CD14-positive monocyte (primary cell): ENCODE measurements around the gene HAUS7. TPM values are rescaled to one million over a fixed set of nuclear protein-coding genes. Genes with fewer than 3 reads are reported as not detected.

Source experiments
- DNase-seq, 3 donors: peaks; one replicate each; pipeline ENCODE4 v3.0.0-alpha.2; 2011 to 2022
- H2AFZ ChIP-seq: 2 replicates; pipeline ENCODE4 v1.6.0; 2012; ENCODE audit warnings: mild to moderate bottlenecking, low read depth, low read length, inconsistent platforms; ENCODE audit not compliant: insufficient read depth, poor library complexity, severe bottlenecking
- H3K27ac ChIP-seq, 2 donors: 1 replicate in 1 of 2; 2 replicates in 1 of 2; pipeline ENCODE4 v1.5.1; 2012 to 2013; ENCODE audit warnings: low read length in 2 of 2, control low read depth in 1 of 2, inconsistent platforms in 1 of 2, low read depth in 1 of 2, mild to moderate bottlenecking in 1 of 2
- H3K27me3 ChIP-seq, 2 donors: one replicate each; pipeline versions ENCODE4 v1.6.0 to v1.6.1; 2011 to 2013; ENCODE audit warnings: low read length in 2 of 2; ENCODE audit not compliant: control insufficient read depth in 2 of 2, insufficient read depth in 2 of 2
- H3K36me3 ChIP-seq, 2 donors: replicated peaks in 1 of 2; 1 replicate in 1 of 2; 2 replicates in 1 of 2; pipeline versions ENCODE4 v1.5.1 to v1.6.1; 2012 to 2013; ENCODE audit warnings: low read length in 2 of 2, control low read depth in 1 of 2, inconsistent platforms in 1 of 2, mild to moderate bottlenecking in 1 of 2; ENCODE audit not compliant: insufficient read depth in 2 of 2, control insufficient read depth in 1 of 2
- H3K4me1 ChIP-seq, 2 donors: 1 replicate in 1 of 2; 2 replicates in 1 of 2; pipeline versions ENCODE4 v1.5.1 to v1.6.1; 2012 to 2013; ENCODE audit warnings: low read length in 2 of 2, control low read depth in 1 of 2, inconsistent platforms in 1 of 2, mild to moderate bottlenecking in 1 of 2, moderate library complexity in 1 of 2; ENCODE audit not compliant: insufficient read depth in 2 of 2, control insufficient read depth in 1 of 2
- H3K4me2 ChIP-seq: replicated peaks from 2 replicates; pipeline ENCODE3; 2012; ENCODE audit warnings: low read length, moderate library complexity, mild to moderate bottlenecking; ENCODE audit not compliant: poor library complexity, severe bottlenecking; ENCODE audit errors: extremely low read depth
- H3K4me3 ChIP-seq, 3 experiments: fragments of 200-600 bp in 1 of 3; sonication (generic) in 1 of 3; replicated peaks in 1 of 3; 1 replicate in 2 of 3; 2 replicates in 1 of 3; pipeline ENCODE4 v1.5.1; 2011 to 2013; ENCODE audit warnings: low read length in 3 of 3, mild to moderate bottlenecking in 3 of 3, control low read depth in 2 of 3, low read depth in 2 of 3, inconsistent platforms in 1 of 3, moderate library complexity in 1 of 3
- H3K79me2 ChIP-seq: 2 replicates; pipeline ENCODE4 v1.6.0; 2012; ENCODE audit warnings: mild to moderate bottlenecking, control low read depth, inconsistent platforms, low read length, moderate library complexity; ENCODE audit not compliant: insufficient read depth
- H3K9ac ChIP-seq: 2 replicates; pipeline ENCODE4 v1.6.0; 2017; ENCODE audit warnings: low read length, mild to moderate bottlenecking; ENCODE audit not compliant: insufficient read depth, poor library complexity, severe bottlenecking
- H3K9me3 ChIP-seq, 2 donors: replicated peaks in 1 of 2; 1 replicate in 1 of 2; 2 replicates in 1 of 2; pipeline versions ENCODE4 v1.5.1 to v1.6.1; 2012 to 2013; ENCODE audit warnings: low read length in 2 of 2, control low read depth in 1 of 2; ENCODE audit not compliant: control insufficient read depth in 1 of 2, insufficient read depth in 1 of 2
- H4K20me1 ChIP-seq: 2 replicates; pipeline ENCODE4 v1.6.0; 2012; ENCODE audit warnings: mild to moderate bottlenecking, low read length, control low read depth, moderate library complexity; ENCODE audit not compliant: insufficient read depth
- H3K27ac Mint-ChIP-seq, 7 donors: one replicate each; pipeline ENCODE4 v1.8.0; 2020; ENCODE audit warnings: mild to moderate bottlenecking in 7 of 7, mixed read lengths in 7 of 7, moderate library complexity in 6 of 7, inconsistent platforms in 2 of 7
- H3K27me3 Mint-ChIP-seq, 3 donors: one replicate each; pipeline ENCODE4 v1.8.0; 2021 to 2022; ENCODE audit warnings: low read depth in 3 of 3, mild to moderate bottlenecking in 3 of 3, mixed read lengths in 3 of 3, moderate library complexity in 3 of 3, inconsistent platforms in 1 of 3
- H3K36me3 Mint-ChIP-seq, 2 donors: one replicate each; pipeline ENCODE4 v1.8.0; 2020; ENCODE audit warnings: mixed read lengths in 2 of 2, inconsistent platforms in 1 of 2, mild to moderate bottlenecking in 1 of 2
- H3K4me1 Mint-ChIP-seq: one replicate; pipeline ENCODE4 v1.8.0; 2020; ENCODE audit warnings: mild to moderate bottlenecking, mixed read lengths
- H3K4me3 Mint-ChIP-seq, 2 donors: one replicate each; pipeline ENCODE4 v1.8.0; 2020; ENCODE audit warnings: mild to moderate bottlenecking in 2 of 2, mixed read lengths in 2 of 2, moderate library complexity in 1 of 2
- H3K9me3 Mint-ChIP-seq, 7 donors: one replicate each; pipeline ENCODE4 v1.8.0; 2020 to 2022; ENCODE audit warnings: mixed read lengths in 7 of 7, mild to moderate bottlenecking in 6 of 7, moderate library complexity in 6 of 7, inconsistent platforms in 2 of 7
- CTCF ChIP-seq: fragments of 200-600 bp; IDR thresholded peaks from one replicate; pipeline ENCODE4 v1.8.0; 2022; ENCODE audit warnings: antibody characterized with exemption, mild to moderate bottlenecking
- WGBS: methylation state at CpG from one replicate; pipeline ENCODE4 v1.1.5; 2013; ENCODE audit warnings: missing lambda C conversion rate; ENCODE audit not compliant: insufficient coverage; 5-methylcytosine and 5-hydroxymethylcytosine counted together
- intact Hi-C, 2 donors: fragments of 100-400 bp; cut with micrococcal nuclease; formaldehyde crosslinking; loops; one replicate each; pipeline versions ENCODE4 v1.15.0 to v1.15.1; 2023
- polyA plus RNA-seq, 3 donors: library from polyadenylated mRNA; depleted of rRNA in 1 of 3; unstranded in 2 of 3; stranded (reverse) in 1 of 3; fragments of 300-500 nt in 2 of 3; fragments of >200 nt in 1 of 3; fragmentation: Illumina TruSeq in 2 of 3; gene quantifications; 1 replicate in 2 of 3; 2 replicates in 1 of 3; pipeline ENCODE4 v1.2.3, GENCODE V29; 2012 to 2021

HAUS7 gene
- polyA plus RNA-seq, 3 donors: 23.8 to 37.5 (median 26.7) TPM

GRCh38 chrX:153414856-153415510, 55.4 kb downstream of the HAUS7 start:
- peak overlapping the region in 4 of 7 donors; percentile 60 to 82 (median 70) for H3K27ac Mint-ChIP-seq
- H3K9me3 ChIP-seq: no peaks in the 10 kb centered on the region
- H3K27me3 ChIP-seq: no peaks in the 10 kb centered on the region
- peaks cover 1 to 22% (median 8%) of the 10 kb centered on the region in 3 donors for H3K27me3 Mint-ChIP-seq
- peaks cover 6% of the 10 kb centered on the region for H3K79me2 ChIP-seq
- H3K27ac ChIP-seq: peak overlapping the region; percentile 32
- H3K4me1 ChIP-seq: peaks cover 53 to 56% of the 10 kb centered on the region in 2 donors
- DNase-seq: peak; percentile 18 to 43 (median 35)
- peak overlapping the region; percentile 16 for H3K4me2 ChIP-seq
- peaks cover 0 to 2% (median 0%) of the 10 kb centered on the region in 7 donors for H3K9me3 Mint-ChIP-seq
- H3K4me1 Mint-ChIP-seq: peaks cover 55% of the 10 kb centered on the region
- intact Hi-C loops: no loop called here
- H3K36me3 ChIP-seq: no peaks in the 10 kb centered on the region
- TF ChIP-seq CTCF: no peak
- 3% methylated on average over 6 of the region's 9 CpGs for WGBS
- peak overlapping the region in 1 of 2 donors; percentile 37 for H3K4me3 Mint-ChIP-seq
- no peak overlapping the region for H2AFZ ChIP-seq
- H3K36me3 Mint-ChIP-seq: peaks cover 0 to 5% of the 10 kb centered on the region in 2 donors
- H3K9ac ChIP-seq: no peak overlapping the region
- H3K4me3 ChIP-seq: no peak overlapping the region
- no peaks in the 10 kb centered on the region for H4K20me1 ChIP-seq

GRCh38 chrX:153413731-153414130, 56.6 kb downstream of the HAUS7 start:
- Histone ChIP-seq H3K9me3 (no peaks in the 10 kb centered on the region), H3K36me3 (no peaks in the 10 kb centered on the region), H3K4me2 (no peak overlapping the region), H3K27ac (no peak overlapping the region), H3K9ac (no peak overlapping the region), H3K4me1 (peaks cover 53 to 56% of the 10 kb centered on the region in 2 donors), H3K4me3 (no peak overlapping the region), H3K79me2 (peaks cover 6% of the 10 kb centered on the region), H4K20me1 (no peaks in the 10 kb centered on the region), H3K27me3 (no peaks in the 10 kb centered on the region), H2AFZ (no peak overlapping the region)
- peaks cover 1 to 22% (median 8%) of the 10 kb centered on the region in 3 donors for H3K27me3 Mint-ChIP-seq
- no peak overlapping the region for H3K27ac Mint-ChIP-seq
- 100% methylated on average over 1 of the region's 11 CpGs for WGBS
- H3K4me1 Mint-ChIP-seq: peaks cover 55% of the 10 kb centered on the region
- intact Hi-C loops: no loop called here
- DNase-seq: no peak
- no peaks in the 10 kb centered on the region for H3K9me3 Mint-ChIP-seq
- no peak for TF ChIP-seq CTCF
- peak overlapping the region in 1 of 2 donors; percentile 39 for H3K4me3 Mint-ChIP-seq
- H3K36me3 Mint-ChIP-seq: peaks cover 0 to 2% of the 10 kb centered on the region in 2 donors
